H9 (cell line): ENCODE results near the gene IFT52. TPM values are rescaled to one million over a fixed set of nuclear protein-coding genes. Genes with fewer than 3 reads are reported as not detected.
A peak's percentile ranks its signal among the peaks of the same experiment; 100 is the strongest.

ENCODE experiments used
- DNase-seq: peaks from one replicate; pipeline ENCODE4 v3.0.0-alpha.2; 2017
- H2AFZ ChIP-seq: one replicate; pipeline ENCODE4 v1.6.1; 2013; ENCODE audit warnings: mild to moderate bottlenecking, low read length, control low read depth, moderate library complexity
- H2AK5ac ChIP-seq: 2 replicates; pipeline ENCODE4 v1.6.1; 2013; ENCODE audit warnings: low read length, control low read depth, mixed read lengths; ENCODE audit not compliant: insufficient read length
- H2BK120ac ChIP-seq: one replicate; pipeline ENCODE4 v1.6.1; 2013; ENCODE audit warnings: low read depth, mild to moderate bottlenecking, low read length, control low read depth, inconsistent platforms; ENCODE audit not compliant: poor library complexity, severe bottlenecking
- H2BK12ac ChIP-seq: 2 replicates; pipeline ENCODE4 v1.6.1; 2013; ENCODE audit warnings: low read length, control low read depth, mixed read lengths, low read depth; ENCODE audit not compliant: insufficient read length
- H2BK15ac ChIP-seq: 2 replicates; pipeline ENCODE4 v1.6.1; 2013; ENCODE audit warnings: low read depth, low read length, control low read depth
- H2BK20ac ChIP-seq: one replicate; pipeline ENCODE4 v1.6.1; 2013; ENCODE audit warnings: low read depth, mild to moderate bottlenecking, low read length, control low read depth, inconsistent platforms; ENCODE audit not compliant: poor library complexity, severe bottlenecking
- H2BK5ac ChIP-seq: 2 replicates; pipeline ENCODE4 v1.6.1; 2013; ENCODE audit warnings: low read length, control low read depth, mixed read lengths; ENCODE audit not compliant: insufficient read length
- H3K14ac ChIP-seq: 2 replicates; pipeline ENCODE4 v1.6.1; 2013; ENCODE audit warnings: low read length, control low read depth; ENCODE audit not compliant: insufficient read depth
- H3K18ac ChIP-seq: 2 replicates; pipeline ENCODE4 v1.6.1; 2013; ENCODE audit warnings: low read depth, mild to moderate bottlenecking, mixed read lengths, low read length, control low read depth; ENCODE audit not compliant: insufficient read length
- H3K23ac ChIP-seq: 2 replicates; pipeline ENCODE4 v1.6.1; 2013; ENCODE audit warnings: low read length, control low read depth, mixed read lengths, low read depth; ENCODE audit not compliant: insufficient read length
- H3K23me2 ChIP-seq: 2 replicates; pipeline ENCODE4 v1.6.1; 2013; ENCODE audit warnings: low read depth, mild to moderate bottlenecking, mixed read lengths, low read length, control low read depth; ENCODE audit not compliant: insufficient read length, poor library complexity, severe bottlenecking
- H3K27ac ChIP-seq: 2 replicates; pipeline ENCODE4 v1.5.1; 2013; ENCODE audit warnings: low read length, control low read depth, mixed read lengths, low read depth; ENCODE audit not compliant: insufficient read length
- H3K27me3 ChIP-seq: 2 replicates; pipeline ENCODE4 v1.6.1; 2013; ENCODE audit warnings: low read length, control low read depth, inconsistent platforms; ENCODE audit not compliant: insufficient read depth
- H3K4ac ChIP-seq: 2 replicates; pipeline ENCODE4 v1.6.1; 2013; ENCODE audit warnings: low read depth, mild to moderate bottlenecking, control low read depth, inconsistent platforms, low read length, moderate library complexity
- H3K4me1 ChIP-seq: 2 replicates; pipeline ENCODE4 v1.6.1; 2013; ENCODE audit warnings: low read length, control low read depth, inconsistent platforms; ENCODE audit not compliant: insufficient read depth
- H3K4me2 ChIP-seq: 2 replicates; pipeline ENCODE4 v1.6.1; 2013; ENCODE audit warnings: low read length, control low read depth, mixed read lengths; ENCODE audit not compliant: insufficient read length, insufficient read depth
- H3K56ac ChIP-seq: 2 replicates; pipeline ENCODE4 v1.6.1; 2013; ENCODE audit warnings: low read depth, mild to moderate bottlenecking, mixed read lengths, low read length, control low read depth; ENCODE audit not compliant: insufficient read length
- H3K79me1 ChIP-seq: 2 replicates; pipeline ENCODE4 v1.6.1; 2013; ENCODE audit warnings: low read depth, mild to moderate bottlenecking, moderate library complexity, low read length, control low read depth, inconsistent platforms; ENCODE audit not compliant: insufficient read depth, poor library complexity, severe bottlenecking
- H3K79me2 ChIP-seq: 2 replicates; pipeline ENCODE4 v1.6.1; 2013; ENCODE audit warnings: low read length, control low read depth, inconsistent platforms; ENCODE audit not compliant: insufficient read depth
- H3K9ac ChIP-seq: 2 replicates; pipeline ENCODE4 v1.6.1; 2013; ENCODE audit warnings: low read length, control low read depth, mixed read lengths; ENCODE audit not compliant: insufficient read length; ENCODE audit errors: extremely low read depth
- H3K9me3 ChIP-seq: one replicate; pipeline ENCODE4 v1.6.1; 2013; ENCODE audit warnings: low read depth, low read length, inconsistent platforms; ENCODE audit not compliant: control insufficient read depth
- H3T11ph ChIP-seq: one replicate; pipeline ENCODE4 v1.6.1; 2013; ENCODE audit warnings: mild to moderate bottlenecking, low read length, control low read depth, inconsistent platforms
- H4K20me1 ChIP-seq: one replicate; pipeline ENCODE4 v1.6.1; 2013; ENCODE audit not compliant: control insufficient read depth, insufficient read length, insufficient read depth
- H4K5ac ChIP-seq: 2 replicates; pipeline ENCODE4 v1.6.1; 2013; ENCODE audit warnings: low read depth, mild to moderate bottlenecking, mixed read lengths, low read length, control low read depth; ENCODE audit not compliant: insufficient read length
- H4K8ac ChIP-seq: replicated peaks from 2 replicates; pipeline ENCODE4 v1.6.1; 2013; ENCODE audit warnings: low read length, control low read depth, mixed read lengths, low read depth; ENCODE audit not compliant: insufficient read length
- H4K91ac ChIP-seq: 2 replicates; pipeline ENCODE4 v1.6.1; 2013; ENCODE audit warnings: low read depth, mild to moderate bottlenecking, moderate library complexity, mixed read lengths, low read length, control low read depth; ENCODE audit not compliant: insufficient read length
- H3K27ac Mint-ChIP-seq, 3 experiments: 2 replicates in 2 of 3; 3 replicates in 1 of 3; pipeline ENCODE4 v1.8.0; 2020 to 2021; ENCODE audit warnings: mixed read lengths in 3 of 3, mild to moderate bottlenecking in 1 of 3, moderate library complexity in 1 of 3
- H3K27me3 Mint-ChIP-seq: 2 replicates; pipeline ENCODE4 v1.8.0; 2021; ENCODE audit warnings: low read depth, mild to moderate bottlenecking, moderate library complexity, mixed read lengths
- H3K36me3 Mint-ChIP-seq, 3 experiments: 2 replicates in 2 of 3; 3 replicates in 1 of 3; pipeline ENCODE4 v1.8.0; 2020 to 2021; ENCODE audit warnings: low read depth in 3 of 3, mixed read lengths in 3 of 3; ENCODE audit not compliant: insufficient read depth in 1 of 3
- H3K4me1 Mint-ChIP-seq, 2 experiments: 2 replicates each; pipeline ENCODE4 v1.8.0; 2020; ENCODE audit warnings: mixed read lengths in 2 of 2
- H3K4me3 Mint-ChIP-seq, 2 experiments: 2 replicates in 1 of 2; 3 replicates in 1 of 2; pipeline ENCODE4 v1.8.0; 2020 to 2021; ENCODE audit warnings: mild to moderate bottlenecking in 2 of 2, mixed read lengths in 2 of 2, moderate library complexity in 1 of 2
- H3K9me3 Mint-ChIP-seq, 2 experiments: 2 replicates in 1 of 2; 3 replicates in 1 of 2; pipeline ENCODE4 v1.8.0; 2020; ENCODE audit warnings: mild to moderate bottlenecking in 2 of 2, mixed read lengths in 2 of 2, moderate library complexity in 1 of 2
- CTCF ChIP-seq: fragments of 200-600 bp; sonication (generic); conservative IDR thresholded peaks from 3 replicates; pipeline ENCODE4 v1.8.0; 2021; ENCODE audit warnings: antibody characterized with exemption, mild to moderate bottlenecking
- WGBS: extraction: QIAGEN DNeasy Blood & Tissue Kit; methylation state at CpG from one replicate; pipeline ENCODE4 v1.1.7; 2013; ENCODE audit warnings: missing lambda C conversion rate, low lambda C conversion rate, mixed read lengths; ENCODE audit not compliant: insufficient read length; ENCODE audit errors: extremely low coverage; 5-methylcytosine and 5-hydroxymethylcytosine counted together
- total RNA-seq: library from RNA; stranded (reverse); gene quantifications from 2 replicates; pipeline ENCODE4 v1.2.1, GENCODE V29; 2021

The IFT52 gene
- total RNA-seq, 1 experiment from 2014 or later = 44.5 TPM

GRCh38 chr20:43584448-43585136 lies 6.1 kb upstream of the IFT52 start:
- Histone ChIP-seq H3K27ac (no peak overlapping the region), H3K23ac (no peak overlapping the region), H2AK5ac (no peak overlapping the region), H3K79me1 (no peaks in the 10 kb centered on the region), H2BK15ac (no peak overlapping the region), H3K9ac (no peak overlapping the region), H4K5ac (no peak overlapping the region), H3K4me2 (no peak overlapping the region), H3K18ac (no peak overlapping the region), H2AFZ (no peak overlapping the region), H3K4me1 (no peaks in the 10 kb centered on the region; the same call in 1 of the 2 replicates), H2BK120ac (no peak overlapping the region), H4K20me1 (no peaks in the 10 kb centered on the region), H4K8ac (no peak overlapping the region), H2BK20ac (no peak overlapping the region), H3K79me2 (no peaks in the 10 kb centered on the region), H2BK5ac (no peak overlapping the region), H3K23me2 (no peaks in the 10 kb centered on the region), H3K4ac (no peak overlapping the region), H3K56ac (no peak overlapping the region), H2BK12ac (no peak overlapping the region), H3T11ph (no peak overlapping the region), H4K91ac (no peak overlapping the region), H3K27me3 (no peaks in the 10 kb centered on the region), H3K14ac (no peak overlapping the region), H3K9me3 (no peaks in the 10 kb centered on the region)
- Mint-ChIP-seq H3K27ac (peak overlapping the region in 2 of 3 experiments; percentile 3 to 16; a peak in 2 of 7 replicates), H3K27me3 (peaks cover 2% of the 10 kb centered on the region; the same call in 1 of the 2 replicates), H3K36me3 (no peaks in the 10 kb centered on the region), H3K9me3 (no peaks in the 10 kb centered on the region), H3K4me3 (no peak overlapping the region; a peak in 1 of 5 replicates), H3K4me1 (peaks cover 14 to 18% of the 10 kb centered on the region in 2 experiments)
- WGBS = no CpG with 5 or more reads among the region's 7 CpGs
- no peak for DNase-seq
- TF ChIP-seq CTCF = no peak
